GM12878 (cell line): Measurements from ENCODE around the gene MYO9B.

ENCODE experiments used
- ATF2 ChIP-seq: IDR thresholded peaks from 2 replicates; pipeline ENCODE4 v1.6.1; 2012; ENCODE audit warnings: low read length, inconsistent platforms
- NKRF ChIP-seq: fragments of 450-650 bp; conservative IDR thresholded peaks from 2 replicates; pipeline ENCODE4 v1.6.1; 2017; ENCODE audit warnings: mild to moderate bottlenecking, moderate library complexity

GRCh38 chr19:17109962-17110598, 34.5 kb downstream of the MYO9B start:
- 0 out of 2 replicates have a peak, but pooled peaks have one; percentile 22 for TF ChIP-seq NKRF
- TF ChIP-seq ATF2: no peak; the same call in 1 of the 2 replicates
